Endothelial cell of hepatic sinusoid (primary cell): ENCODE data around the gene DEPDC1.
"Not testable (repeated sequence)": the region's sequence is repeated elsewhere in the genome, so short reads cannot be mapped to it uniquely, and the experiment has no call there.

Experiments
- in situ Hi-C: cut with HindIII; loops from 2 replicates; pipeline ENCODE4 v1.10.0; 2017; ENCODE audit warnings: low sequenced_read_pairs

Gene DEPDC1, protein sequence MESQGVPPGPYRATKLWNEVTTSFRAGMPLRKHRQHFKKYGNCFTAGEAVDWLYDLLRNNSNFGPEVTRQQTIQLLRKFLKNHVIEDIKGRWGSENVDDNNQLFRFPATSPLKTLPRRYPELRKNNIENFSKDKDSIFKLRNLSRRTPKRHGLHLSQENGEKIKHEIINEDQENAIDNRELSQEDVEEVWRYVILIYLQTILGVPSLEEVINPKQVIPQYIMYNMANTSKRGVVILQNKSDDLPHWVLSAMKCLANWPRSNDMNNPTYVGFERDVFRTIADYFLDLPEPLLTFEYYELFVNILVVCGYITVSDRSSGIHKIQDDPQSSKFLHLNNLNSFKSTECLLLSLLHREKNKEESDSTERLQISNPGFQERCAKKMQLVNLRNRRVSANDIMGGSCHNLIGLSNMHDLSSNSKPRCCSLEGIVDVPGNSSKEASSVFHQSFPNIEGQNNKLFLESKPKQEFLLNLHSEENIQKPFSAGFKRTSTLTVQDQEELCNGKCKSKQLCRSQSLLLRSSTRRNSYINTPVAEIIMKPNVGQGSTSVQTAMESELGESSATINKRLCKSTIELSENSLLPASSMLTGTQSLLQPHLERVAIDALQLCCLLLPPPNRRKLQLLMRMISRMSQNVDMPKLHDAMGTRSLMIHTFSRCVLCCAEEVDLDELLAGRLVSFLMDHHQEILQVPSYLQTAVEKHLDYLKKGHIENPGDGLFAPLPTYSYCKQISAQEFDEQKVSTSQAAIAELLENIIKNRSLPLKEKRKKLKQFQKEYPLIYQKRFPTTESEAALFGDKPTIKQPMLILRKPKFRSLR

DNA sequence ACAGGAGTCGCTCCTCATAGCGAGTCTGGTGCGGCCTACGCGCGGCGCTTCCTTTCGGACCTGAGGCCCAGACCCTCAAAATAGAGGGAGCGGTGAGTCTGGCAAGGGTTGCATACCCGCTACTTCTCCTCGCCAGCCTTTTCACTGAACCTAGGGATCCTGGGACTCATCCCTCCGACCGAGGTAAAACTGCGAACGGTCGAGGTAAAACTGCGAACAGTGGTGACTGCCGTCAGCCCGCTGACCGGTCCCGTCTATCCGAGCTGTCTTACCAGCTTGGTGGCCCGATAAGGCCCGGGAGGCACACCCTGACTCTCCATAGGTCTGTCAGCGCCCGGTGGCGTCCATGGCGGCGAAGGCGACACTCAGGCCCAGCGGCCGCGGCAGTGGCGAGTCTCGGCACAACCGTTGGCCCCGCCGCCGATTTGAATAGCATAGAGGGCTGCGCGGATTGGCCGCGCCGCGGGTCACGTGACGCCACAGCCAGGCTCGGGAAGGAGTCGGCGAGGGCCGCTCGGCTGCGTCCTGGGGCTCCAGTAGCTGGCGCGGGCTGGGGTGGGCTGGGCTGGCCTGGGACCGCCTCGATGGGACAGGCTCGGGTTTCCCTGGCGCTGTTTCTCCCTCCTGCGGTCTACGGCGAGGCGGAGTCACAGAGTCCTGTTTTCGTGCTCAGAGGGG lies at the start of gene DEPDC1:
TSS of gene DEPDC1 (minus strand) at position 403 of the 678 bp plus-strand sequence. CDS start at position 320, 83 bp downstream.
- in situ Hi-C loops = no loop called here

DNA sequence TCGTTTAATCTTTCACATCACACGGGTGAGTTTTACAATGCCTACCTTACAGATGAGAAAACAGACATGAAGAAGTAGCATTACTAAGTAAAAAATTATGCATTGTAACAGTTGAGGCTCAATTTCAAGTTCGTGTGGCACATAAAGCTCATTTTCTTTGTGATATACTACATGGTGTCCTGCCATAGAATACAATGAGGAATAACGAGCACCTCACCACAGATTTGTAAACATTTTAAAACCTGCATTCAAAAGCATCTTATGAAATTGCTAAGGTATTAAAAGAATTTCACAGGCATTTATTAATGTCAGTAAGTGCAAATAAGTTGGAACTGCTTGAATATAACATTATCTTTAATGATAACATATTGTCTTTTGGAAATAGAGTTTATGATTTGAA lies 47.8 kb upstream of the DEPDC1 start:
- in situ Hi-C loops = no loop called here

DNA sequence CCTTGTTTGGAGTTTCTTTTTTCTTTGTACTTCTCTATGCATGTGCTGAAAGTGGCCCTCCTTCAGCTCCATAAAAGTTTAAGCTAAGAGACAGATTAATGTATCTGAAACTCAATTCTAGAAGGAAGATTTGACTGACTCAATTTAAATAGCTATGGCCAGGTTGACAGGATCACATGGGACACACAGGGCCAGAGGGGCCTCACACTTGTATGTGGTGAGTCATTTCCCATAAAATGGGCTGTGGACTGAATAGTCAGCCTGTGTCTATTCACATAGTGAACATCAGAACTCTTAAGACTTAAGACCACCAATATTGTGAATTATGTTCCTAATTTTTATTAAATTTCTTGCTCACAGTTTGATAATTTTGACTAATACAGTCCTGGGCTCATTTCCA lies 45.7 kb upstream of the DEPDC1 start:
- in situ Hi-C loops = no loop called here

DNA sequence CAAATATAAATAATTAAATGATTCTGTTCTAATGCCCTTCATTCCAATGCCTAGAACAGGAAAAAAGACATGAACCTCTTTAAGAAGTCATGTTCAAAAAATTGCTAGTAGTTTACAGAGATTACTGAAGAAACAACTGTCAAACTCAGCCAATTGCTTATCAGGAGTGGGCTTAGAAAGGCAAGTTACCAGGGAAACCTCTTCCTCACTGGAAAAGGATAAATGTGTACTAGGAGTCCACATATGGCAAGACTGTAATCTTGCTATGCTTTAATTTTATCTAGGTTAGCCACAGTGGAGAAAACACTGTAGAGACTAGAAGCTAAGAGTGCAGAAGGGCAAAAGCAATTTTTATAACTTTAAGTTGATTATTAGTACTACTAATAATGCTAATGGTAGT lies 42.1 kb upstream of the DEPDC1 start:
- in situ Hi-C loops = no loop called here

DNA sequence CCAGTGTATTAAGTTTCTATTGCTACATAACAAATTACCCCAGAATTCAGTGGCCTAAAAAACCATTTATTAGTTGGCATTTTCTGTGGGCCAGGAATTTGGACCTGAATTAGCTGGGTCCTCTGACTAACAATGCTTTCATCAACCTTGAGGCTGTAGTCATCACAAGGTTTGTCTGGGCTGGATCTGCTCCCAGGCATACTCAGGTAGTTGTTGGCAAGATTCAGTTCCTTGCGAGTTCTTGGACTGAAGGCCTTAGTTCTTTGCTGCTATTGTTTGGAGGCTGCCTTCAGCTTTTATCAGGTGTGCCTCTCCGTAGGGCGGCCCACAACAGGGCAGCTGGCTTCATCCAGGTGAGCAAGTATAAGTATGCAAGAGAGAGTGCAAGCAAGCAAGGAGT lies 31.4 kb upstream of the DEPDC1 start:
- in situ Hi-C loops = no loop called here

DNA sequence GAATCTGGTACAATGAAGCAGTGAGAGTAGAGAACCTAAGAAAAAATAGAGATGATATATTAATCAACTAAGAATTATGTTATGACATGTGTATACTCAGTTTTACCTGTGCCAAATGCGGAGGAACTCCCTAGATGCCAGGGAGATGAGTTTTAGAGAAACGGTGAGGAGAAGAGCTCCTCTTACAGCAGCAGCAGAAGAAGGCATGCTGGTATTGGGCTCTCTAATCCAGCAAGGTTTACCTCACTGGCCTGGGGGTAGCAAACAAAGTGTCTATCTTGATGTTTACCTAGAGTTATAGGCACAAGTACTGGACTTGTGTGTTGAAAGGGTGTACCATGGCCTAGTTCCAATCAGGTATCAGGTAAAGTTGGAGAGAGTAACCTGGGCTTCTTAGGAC lies 28.9 kb upstream of the DEPDC1 start:
- in situ Hi-C loops = no loop called here

DNA sequence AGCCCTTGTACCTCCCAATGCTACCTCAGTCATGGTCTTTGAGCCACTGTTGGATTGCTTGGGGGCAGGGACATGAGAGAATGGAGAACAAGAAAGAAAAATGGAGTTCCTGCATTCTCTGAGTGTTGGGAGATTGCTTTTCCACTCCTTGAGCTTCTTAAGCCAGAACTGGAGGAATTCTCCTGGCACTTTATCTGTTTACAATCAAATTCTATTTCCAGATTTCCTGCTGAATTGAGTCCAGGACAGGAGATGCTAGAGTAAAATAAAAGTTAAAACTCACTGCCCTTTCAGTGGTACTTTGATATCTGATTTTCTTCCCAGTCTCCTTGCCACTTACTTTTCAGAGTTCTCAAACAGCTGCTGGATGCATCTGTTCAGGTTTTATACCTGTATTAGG lies 24.4 kb upstream of the DEPDC1 start:
- in situ Hi-C loops = no loop called here

DNA sequence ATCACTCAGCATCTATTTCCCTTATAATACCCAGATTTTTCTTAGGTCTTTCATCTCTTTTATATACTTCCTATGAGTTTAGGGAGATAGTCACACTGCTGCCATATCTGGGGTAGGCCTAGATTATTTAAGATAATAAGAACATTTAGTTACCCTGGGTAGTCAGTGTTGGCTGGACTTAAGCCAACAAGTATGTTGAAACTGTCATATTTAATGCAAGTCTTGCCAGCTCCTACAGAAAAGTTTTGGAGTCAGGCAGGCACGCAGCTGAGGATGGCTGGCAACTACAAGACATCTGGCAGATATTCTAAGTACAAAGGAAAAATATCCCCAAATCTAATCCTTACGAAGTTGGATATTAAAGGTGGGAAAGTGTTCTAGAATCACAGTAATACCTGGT lies 19.2 kb upstream of the DEPDC1 start:
- in situ Hi-C loops = no loop called here

DNA sequence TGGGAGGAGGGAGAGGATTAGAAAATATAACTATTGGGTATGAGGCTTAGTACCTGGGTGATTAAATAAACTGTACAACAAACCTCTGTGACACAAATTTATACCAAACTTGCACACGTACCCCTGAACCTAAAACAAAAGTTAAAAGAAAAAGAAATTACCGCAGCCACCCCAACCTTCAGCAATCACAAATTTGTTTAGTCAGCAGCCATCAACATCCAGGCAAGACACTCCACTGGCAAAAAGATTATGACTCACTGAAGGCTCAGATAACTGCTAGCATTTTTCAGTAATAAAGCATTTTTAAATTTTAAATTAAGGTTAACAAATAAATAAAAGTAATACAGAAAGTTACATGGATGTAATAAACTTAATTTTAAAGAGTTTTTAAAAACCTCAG lies 14.4 kb upstream of the DEPDC1 start:
- in situ Hi-C loops = no loop called here

DNA sequence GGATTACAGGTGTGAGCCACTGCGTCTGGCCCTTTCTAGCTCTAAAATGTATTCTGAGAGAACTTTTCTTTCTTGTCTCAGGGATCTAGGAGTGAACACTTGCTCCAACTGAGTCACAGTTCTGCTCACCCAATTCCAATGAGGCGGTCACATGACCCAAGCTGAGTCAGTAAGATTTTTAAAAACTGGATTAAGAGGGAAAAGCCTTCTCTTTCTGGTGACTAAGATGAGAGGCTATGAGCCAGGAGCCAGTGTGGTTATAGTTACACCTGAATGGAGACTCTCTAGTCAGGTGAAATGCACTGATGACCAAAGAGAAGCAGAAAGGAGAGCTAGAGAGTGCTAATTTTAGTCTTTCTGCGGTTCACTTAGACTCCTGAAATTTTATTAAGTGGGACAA lies 9.5 kb upstream of the DEPDC1 start:
- in situ Hi-C loops = no loop called here

DNA sequence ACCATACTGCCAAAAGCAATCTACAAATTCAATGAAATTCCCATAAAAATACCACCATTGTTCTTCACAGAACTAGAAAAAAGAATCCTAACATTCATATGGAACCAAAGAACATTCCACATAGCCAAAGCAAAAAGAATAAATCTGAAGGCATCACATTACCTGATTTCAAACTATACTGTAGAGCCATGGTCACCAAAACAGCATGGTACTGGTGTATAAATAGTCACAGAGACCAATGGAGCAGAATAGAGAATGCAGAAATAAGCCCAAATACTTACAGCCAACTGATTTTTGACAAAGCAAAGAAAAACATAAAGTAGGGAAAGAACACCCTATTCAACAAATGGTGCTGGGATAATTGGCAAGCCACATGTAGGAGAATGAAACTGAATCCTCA lies 6.2 kb upstream of the DEPDC1 start:
- in situ Hi-C loops = no loop called here

DNA sequence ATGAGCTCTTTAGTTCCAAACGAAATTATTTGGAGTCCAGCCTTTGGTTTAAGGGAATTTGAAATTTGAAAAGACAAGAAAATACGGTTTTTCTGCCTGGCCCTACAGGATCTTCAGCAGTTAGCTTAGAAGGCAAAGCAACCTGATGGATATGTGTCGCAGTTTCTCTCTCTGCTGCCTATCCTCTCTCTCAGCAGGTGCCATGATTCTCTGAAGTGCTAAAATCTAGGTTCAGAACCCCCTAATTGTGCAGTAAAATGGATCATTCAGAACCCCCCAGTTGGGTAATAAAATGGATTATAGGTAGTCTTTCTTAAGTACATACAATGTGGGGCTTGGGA lies 446 bp upstream of the DEPDC1 start:
- in situ Hi-C loops = no loop called here

DNA sequence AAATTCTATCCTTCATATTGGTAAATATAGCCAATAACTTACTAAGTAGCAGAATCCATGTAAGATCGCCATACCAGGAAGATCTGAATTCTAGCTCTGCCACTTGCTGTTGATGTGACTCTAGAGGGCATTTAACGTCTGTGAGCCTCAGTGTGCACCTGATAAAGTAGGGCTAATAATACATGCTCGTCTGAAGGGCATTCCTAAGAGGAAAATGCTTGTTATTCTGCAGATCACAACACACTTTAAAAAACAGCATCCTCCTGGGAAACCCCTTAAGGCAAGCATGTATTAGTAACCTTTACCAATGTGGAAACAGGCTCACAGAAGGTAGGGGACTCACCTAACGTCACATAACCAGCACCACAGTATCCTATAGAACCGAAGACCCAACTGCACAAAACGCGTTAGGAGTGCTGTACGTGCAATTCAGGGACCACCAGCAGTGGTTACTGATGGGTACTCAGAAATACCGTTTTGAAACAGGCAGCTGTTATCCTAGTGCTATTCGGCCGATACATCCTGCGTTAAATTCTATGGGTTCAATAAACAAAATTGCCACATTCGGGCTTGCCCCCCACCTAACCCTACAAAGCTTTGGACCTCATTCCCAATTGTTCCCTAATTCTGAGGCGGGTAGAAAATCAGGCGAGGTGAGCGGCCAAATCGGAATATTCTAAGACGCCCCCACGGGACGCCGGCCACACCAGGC lies 758 bp downstream of the DEPDC1 start:
- in situ Hi-C loops = no loop called here

DNA sequence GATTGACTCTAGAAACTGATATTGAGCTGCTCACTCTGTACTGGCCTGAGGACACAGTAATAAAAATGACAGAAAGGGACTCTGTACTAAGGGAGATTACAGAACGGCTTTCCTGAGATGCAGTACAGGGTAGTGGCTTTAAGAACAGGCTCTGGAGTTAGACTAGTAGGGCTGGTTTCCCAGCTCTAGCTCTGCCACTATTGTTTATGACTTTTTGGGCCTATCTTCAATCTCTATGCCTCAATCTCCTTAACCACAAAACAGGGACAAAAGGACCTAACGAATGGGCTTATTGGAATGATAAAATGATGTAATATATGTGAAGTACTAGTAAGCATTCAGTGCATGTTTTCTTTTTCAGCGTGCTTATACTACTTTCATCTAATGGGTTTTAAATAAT lies 1.4 kb downstream of the DEPDC1 start:
- in situ Hi-C loops = no loop called here

DNA sequence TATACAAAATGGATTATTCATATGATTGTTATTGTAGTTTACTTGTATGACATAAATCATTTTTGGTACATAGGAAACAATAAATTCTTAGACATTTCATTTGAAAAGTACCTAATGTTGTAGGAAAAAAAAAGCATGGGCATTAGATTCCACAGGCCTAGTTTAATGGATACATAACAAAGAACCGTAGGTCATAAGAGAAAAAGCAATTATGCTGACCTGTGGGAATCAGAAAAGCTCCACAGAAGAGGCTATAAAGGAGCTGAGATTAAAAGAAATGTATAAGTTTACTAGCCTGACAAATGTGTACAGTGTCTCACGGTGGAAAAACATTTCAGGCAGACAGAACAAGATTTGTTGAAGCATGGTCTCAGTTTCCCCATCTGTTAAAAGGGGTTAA lies 3.7 kb downstream of the DEPDC1 start:
- in situ Hi-C loops = no loop called here

DNA sequence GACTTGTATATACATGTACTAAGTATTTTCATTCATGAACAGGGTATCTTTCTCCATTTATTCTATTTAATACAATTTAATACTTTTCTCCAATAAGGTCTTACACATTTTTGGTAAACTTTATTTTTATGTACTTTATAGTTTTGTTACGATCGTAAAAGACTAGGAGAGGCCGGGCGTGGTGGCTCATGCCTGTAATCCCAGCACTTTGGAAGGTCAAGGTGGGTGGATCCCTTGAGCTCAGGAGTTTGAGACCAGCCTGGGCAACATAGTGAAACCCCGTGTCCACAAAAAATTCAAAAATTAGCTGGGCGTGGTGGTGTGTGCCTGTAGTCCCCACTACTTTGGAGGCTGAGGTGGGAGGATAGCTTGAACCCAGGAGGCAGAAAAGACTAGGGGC lies 4.6 kb downstream of the DEPDC1 start:
- in situ Hi-C loops = not testable (repeated sequence)

DNA sequence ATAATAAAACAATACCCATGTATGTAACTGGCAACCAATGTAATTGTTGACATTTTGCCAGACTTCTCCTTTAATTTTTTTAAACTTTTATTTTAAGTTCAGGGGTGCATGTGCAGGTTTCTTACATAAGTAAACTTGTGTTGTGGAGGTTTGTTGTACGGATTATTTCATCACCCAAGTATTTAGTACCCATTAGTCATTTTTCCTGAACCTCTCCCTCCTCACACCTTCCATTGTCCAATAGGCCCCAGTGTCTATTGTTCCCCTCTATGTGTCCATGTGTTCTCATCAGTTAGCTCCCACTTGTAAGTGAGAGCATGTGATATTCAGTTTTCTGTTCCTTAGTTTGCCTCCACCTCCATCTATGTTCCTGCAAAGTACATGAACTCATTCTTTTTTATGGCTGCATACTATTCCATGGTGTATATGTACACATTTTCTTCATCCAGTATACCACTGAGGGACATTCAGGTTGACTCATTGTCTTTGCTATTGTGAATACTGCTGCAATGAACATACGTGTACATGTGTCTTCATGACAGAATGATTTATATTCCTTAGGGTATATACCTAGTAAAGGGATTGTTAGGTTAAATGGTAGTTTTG lies 6.7 kb downstream of the DEPDC1 start:
- in situ Hi-C loops = no loop called here

DNA sequence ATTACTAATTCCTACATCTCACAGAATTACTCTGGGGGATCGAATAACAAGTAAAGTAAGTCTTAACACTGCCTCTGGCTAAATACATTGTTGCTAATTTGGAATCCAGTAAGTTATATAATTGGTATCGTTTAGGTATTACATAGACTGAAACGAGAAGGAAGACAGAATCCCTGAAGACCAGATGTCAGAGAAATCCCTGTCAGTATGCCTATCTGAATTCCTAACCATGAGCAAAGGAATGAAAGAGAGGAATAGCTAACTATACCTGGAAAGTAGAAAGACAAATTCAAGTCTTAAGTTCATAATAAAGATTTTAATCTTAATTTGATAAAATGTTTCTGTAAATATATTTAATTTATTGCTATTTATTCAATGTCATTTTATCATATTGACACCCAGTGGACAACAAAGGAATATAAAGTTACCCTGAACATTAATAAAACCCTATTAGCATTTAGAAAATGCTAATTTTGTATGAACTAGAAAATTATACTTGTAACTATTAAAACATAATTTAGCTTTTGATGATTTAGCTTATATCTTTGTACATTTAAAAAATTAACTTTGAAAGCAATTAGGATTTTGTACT lies 11.4 kb downstream of the DEPDC1 start:
- in situ Hi-C loops = no loop called here

DNA sequence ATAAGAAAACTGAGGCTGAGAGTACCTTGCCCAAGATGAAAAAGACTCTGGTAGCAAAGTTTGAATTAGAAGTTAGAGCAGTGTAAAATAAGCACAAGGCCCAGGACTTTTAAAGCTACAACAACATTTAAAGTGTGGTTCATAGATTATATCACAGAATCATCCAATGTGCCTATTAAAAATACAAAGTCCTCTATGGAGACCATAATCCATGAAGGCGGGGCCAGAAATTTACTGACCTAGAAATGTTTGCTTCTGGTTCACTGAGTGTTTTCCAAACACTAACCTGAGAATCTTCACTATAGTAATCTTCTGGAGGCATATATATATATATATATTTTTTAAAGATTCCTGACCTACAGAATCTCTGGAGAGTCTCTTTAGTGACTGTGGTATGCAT lies 12.3 kb downstream of the DEPDC1 start:
- in situ Hi-C loops = no loop called here

DNA sequence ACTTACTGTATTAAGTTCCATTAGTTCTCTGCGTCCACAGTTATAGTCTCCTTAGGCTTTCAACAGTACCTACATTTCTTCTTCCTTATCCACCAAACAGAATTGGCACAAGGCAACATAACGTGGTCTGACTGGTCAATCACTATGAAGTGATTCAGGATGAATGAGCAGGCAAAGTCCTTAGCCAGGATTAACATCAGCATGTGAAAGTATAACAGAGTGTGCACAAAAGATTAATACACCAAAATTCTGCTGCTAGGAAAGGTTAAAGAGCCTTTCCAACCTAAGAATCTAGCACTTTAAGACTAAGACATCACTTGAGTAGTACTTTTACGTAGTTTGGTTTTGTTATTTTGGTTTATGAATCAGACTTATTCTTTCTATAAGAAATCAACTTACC lies 15.8 kb downstream of the DEPDC1 start:
- in situ Hi-C loops = no loop called here
